Psoas muscle (tissue), 8 donors: ENCODE measurements around the gene TMEM255B. TPM values are rescaled to one million over a fixed set of nuclear protein-coding genes. Genes with fewer than 3 reads are reported as not detected.

Experiments
- ATAC-seq, 4 donors: fragments of 200-7000 bp; cut with Tn5 transposase; one replicate each; pipeline ENCODE4 v1.9.1; 2020; ENCODE audit warnings: moderate library complexity in 3 of 4, mild to moderate bottlenecking in 2 of 4
- DNase-seq, 2 donors: peaks; one replicate each; pipeline ENCODE4 v3.0.0-alpha.2; 2020
- H3K27ac ChIP-seq: fragments of 200-600 bp; one replicate; pipeline ENCODE4 v1.8.0; 2022
- H3K27me3 ChIP-seq, 3 donors: fragments of 200-600 bp in 1 of 3; one replicate each; pipeline versions ENCODE4 v1.6.1 to v1.8.0; 2013 to 2022; ENCODE audit warnings: low read length in 2 of 3, mild to moderate bottlenecking in 2 of 3, moderate library complexity in 1 of 3; ENCODE audit not compliant: insufficient read depth in 3 of 3
- H3K36me3 ChIP-seq, 2 donors: fragments of 200-600 bp in 1 of 2; one replicate each; pipeline versions ENCODE4 v1.6.1 to v1.8.0; 2013 to 2022; ENCODE audit warnings: low read depth in 1 of 2, mild to moderate bottlenecking in 1 of 2, moderate library complexity in 1 of 2; ENCODE audit not compliant: insufficient read depth in 1 of 2
- H3K4me1 ChIP-seq: fragments of 200-600 bp; one replicate; pipeline ENCODE4 v1.8.0; 2022
- H3K4me3 ChIP-seq: fragments of 200-600 bp; one replicate; pipeline ENCODE4 v1.8.0; 2022; ENCODE audit warnings: mild to moderate bottlenecking
- H3K9me3 ChIP-seq: fragments of 200-600 bp; one replicate; pipeline ENCODE4 v1.8.0; 2022
- CTCF ChIP-seq: fragments of 200-600 bp; IDR thresholded peaks from one replicate; pipeline ENCODE4 v1.8.0; 2022; ENCODE audit warnings: antibody characterized with exemption
- WGBS, 3 donors: extraction: QIAGEN DNeasy Blood & Tissue Kit; methylation state at CpG; one replicate each; pipeline versions ENCODE4 v1.1.6 to v1.1.7; 2013; 5-methylcytosine and 5-hydroxymethylcytosine counted together
- intact Hi-C, 2 donors: fragments of 100-400 bp; cut with DNase I; formaldehyde crosslinking; loops; one replicate each; pipeline versions ENCODE4 v1.11.0 to v1.14.2; 2022
- polyA plus RNA-seq, 3 donors: library from polyadenylated mRNA; stranded (reverse); fragments of 200-250 nt; gene quantifications; one replicate each; pipeline ENCODE4 v1.2.3, GENCODE V29; 2013
- total RNA-seq, 4 donors: library from RNA; stranded (reverse); fragmentation: NEBNext Ultra II Directional in 2 of 4; extraction: Animal tissue kit (Norgen Biotek cat#: 25700) in 2 of 4; gene quantifications; one replicate each; pipeline versions ENCODE4 v1.2.1 to v1.2.4, GENCODE V29; 2021 to 2023
- donor health status: healthy with polysubstance abuse.
- donor health status: DM: no; HTN: no; CAD: no; lungs with moderate emphysema.
- donor health status: Bipolar disorder and iron deficiency.
- donor health status: healthy.
- donor health status: DM: yes; HTN: yes; CAD: no.
- donor health status: DM: no; HTN: no; CAD: no.
- donor health status: DM: no; HTN: no; CAD: no.
- donor health status: DM: yes; HTN: yes; CAD: no.

TMEM255B gene
- total and polyA plus RNA-seq, 7 donors, result 0.45 to 5.1 (median 2.1) TPM

- Histone ChIP-seq H3K27ac (peak overlapping the region; percentile 90), H3K36me3 (peaks cover 0 to 23% of the 10 kb centered on the region in 2 donors), H3K4me1 (peaks cover 45% of the 10 kb centered on the region), H3K9me3 (no peaks in the 10 kb centered on the region), H3K27me3 (no peaks in the 10 kb centered on the region), H3K4me3 (no peak overlapping the region)
- TF ChIP-seq CTCF, result no peak
- WGBS, 3 donors, result 80 to 88% (median 86%) methylated on average over 13 of the region's 13 CpGs
- ATAC-seq (no peak), DNase-seq (peak in 1 of 2 donors; percentile 53)
- intact Hi-C loops, result loop anchor here in 1 of 2 donors (5.0 kb wide), 1 partner anchor 408 kb away; no protein-coding TSS in a partner anchor
Measured at GRCh38 chr13:113819341-113819730, 60.3 kb downstream of the TMEM255B start.

- Histone ChIP-seq H3K36me3 (peaks cover 0 to 26% of the 10 kb centered on the region in 2 donors), H3K9me3 (no peaks in the 10 kb centered on the region), H3K4me3 (peak overlapping the region; percentile 45), H3K27me3 (no peaks in the 10 kb centered on the region), H3K27ac (peak overlapping the region; percentile 90), H3K4me1 (peaks cover 45% of the 10 kb centered on the region)
- DNase-seq (peak in 1 of 2 donors; percentile 68), ATAC-seq (no peak)
- WGBS, 3 donors, result 78 to 82% (median 80%) methylated on average over 52 of the region's 52 CpGs
- intact Hi-C loops, result loop anchor here (2.0 to 5.0 kb wide), 3 partner anchors 42 to 407 kb away; partner anchors contain the start of gene GAS6 (in 1 of the 2)
- no peak for TF ChIP-seq CTCF
Measured at GRCh38 chr13:113819731-113820715, 61.0 kb downstream of the TMEM255B start.

- DNase-seq, result peak; percentile 88 to 95
- WGBS, 3 donors, result 8 to 15% (median 8%) methylated on average over 50 to 54 of the region's 54 CpGs
- peaks cover 0 to 36% of the 10 kb centered on the region in 2 donors for H3K36me3 ChIP-seq
- intact Hi-C loops, result loop anchor here (2.0 to 5.0 kb wide), 2 partner anchors 41 to 42 kb away; partner anchors contain the start of gene GAS6 (in 1 of the 2)
- TF ChIP-seq CTCF, result peak; percentile 14
- H3K27me3 ChIP-seq, result no peaks in the 10 kb centered on the region
- H3K4me3 ChIP-seq, result peak overlapping the region; percentile 45
- peak; percentile 86 to 89 (median 87) for ATAC-seq
- peak overlapping the region; percentile 90 for H3K27ac ChIP-seq
- peaks cover 45% of the 10 kb centered on the region for H3K4me1 ChIP-seq
- no peaks in the 10 kb centered on the region for H3K9me3 ChIP-seq
Measured at GRCh38 chr13:113820813-113821651, 62.0 kb downstream of the TMEM255B start.

- ATAC-seq, result no peak
- DNase-seq, result no peak
- peak overlapping the region; percentile 90 for H3K27ac ChIP-seq
- peaks cover 0 to 42% of the 10 kb centered on the region in 2 donors for H3K36me3 ChIP-seq
- intact Hi-C loops, result loop anchor here (2.0 to 5.0 kb wide), 2 partner anchors 40 to 41 kb away; partner anchors contain the start of gene GAS6 (in 1 of the 2)
- H3K9me3 ChIP-seq, result no peaks in the 10 kb centered on the region
- H3K4me3 ChIP-seq, result peak overlapping the region; percentile 45
- no peaks in the 10 kb centered on the region for H3K27me3 ChIP-seq
- peaks cover 40% of the 10 kb centered on the region for H3K4me1 ChIP-seq
- TF ChIP-seq CTCF, result no peak
- 79 to 85% (median 84%) methylated on average over 23 to 24 of the region's 24 CpGs for WGBS, 3 donors
Measured at GRCh38 chr13:113821847-113822246, 62.8 kb downstream of the TMEM255B start.
